HepG2 (cell line): ENCODE data around the gene ARL15. TPM values are rescaled to one million over a fixed set of nuclear protein-coding genes. Genes with fewer than 3 reads are reported as not detected.

Source experiments
- CEBPB ChIP-seq: IDR thresholded peaks from 2 replicates; pipeline ENCODE4 v1.6.1; 2011; ENCODE audit warnings: low read depth, low read length, improper control_type of control experiment, borderline replicate concordance
- CERS6 ChIP-seq: sonication (generic); formaldehyde crosslinking; IDR thresholded peaks from 2 replicates; pipeline ENCODE4 v1.5.0; 2020; ENCODE audit warnings: missing genetic modification reagents
- CREM ChIP-seq, 2 experiments: sonication (generic) in 1 of 2; formaldehyde crosslinking in 1 of 2; IDR thresholded peaks; 2 replicates each; pipeline versions ENCODE4 v1.4.0 to v1.6.1; 2016 to 2020; ENCODE audit warnings: antibody characterized with exemption in 1 of 2, mild to moderate bottlenecking in 1 of 2, missing genetic modification reagents in 1 of 2
- E2F2 ChIP-seq: sonication (generic); formaldehyde crosslinking; IDR thresholded peaks from 2 replicates; pipeline ENCODE4 v1.4.0; 2020; ENCODE audit warnings: missing genetic modification reagents, borderline replicate concordance
- HDAC2 ChIP-seq: sonication (generic); formaldehyde crosslinking; IDR thresholded peaks from 2 replicates; pipeline ENCODE4 v1.4.0; 2020; ENCODE audit warnings: missing genetic modification reagents
- HNF4G ChIP-seq, 2 experiments: sonication (generic) in 1 of 2; formaldehyde crosslinking in 1 of 2; IDR thresholded peaks; 2 replicates each; pipeline versions ENCODE4 v1.4.0 to v1.6.1; 2011 to 2020; ENCODE audit warnings: borderline replicate concordance in 2 of 2, low read depth in 2 of 2, mild to moderate bottlenecking in 2 of 2, low read length in 1 of 2, missing genetic modification reagents in 1 of 2, moderate library complexity in 1 of 2
- HOXA7 ChIP-seq: sonication (generic); formaldehyde crosslinking; IDR thresholded peaks from 2 replicates; pipeline ENCODE4 v1.8.1; 2022; ENCODE audit warnings: mild to moderate bottlenecking, missing genetic modification reagents, moderate library complexity
- NFIC ChIP-seq: IDR thresholded peaks from 2 replicates; pipeline ENCODE4 v1.6.1; 2012; ENCODE audit warnings: mild to moderate bottlenecking, low read length, inconsistent platforms
- TEAD3 ChIP-seq: optimal IDR thresholded peaks from 2 replicates; pipeline ENCODE3; 2016; ENCODE audit warnings: borderline replicate concordance
- ZKSCAN1 ChIP-seq: fragments of 150-350 bp; IDR thresholded peaks from 2 replicates; pipeline ENCODE4 v1.6.1; 2014; ENCODE audit warnings: low read length
- ZMYM4 ChIP-seq: sonication (generic); formaldehyde crosslinking; IDR thresholded peaks from 2 replicates; pipeline ENCODE4 v1.8.1; 2023; ENCODE audit warnings: mild to moderate bottlenecking, missing genetic modification reagents
- ZNF318 ChIP-seq: sonication (generic); formaldehyde crosslinking; IDR thresholded peaks from 2 replicates; pipeline ENCODE4 v1.4.0; 2020; ENCODE audit warnings: mild to moderate bottlenecking, missing genetic modification reagents
- ZNF510 ChIP-seq: sonication (generic); formaldehyde crosslinking; IDR thresholded peaks from 2 replicates; pipeline ENCODE4 v1.4.0; 2020; ENCODE audit warnings: low read depth, mild to moderate bottlenecking, missing genetic modification reagents
- ZNF652 ChIP-seq: IDR thresholded peaks from 2 replicates; pipeline ENCODE4 v1.6.1; 2016; ENCODE audit warnings: low read depth, borderline replicate concordance
- ZUFSP ChIP-seq: sonication (generic); formaldehyde crosslinking; IDR thresholded peaks from 2 replicates; pipeline ENCODE4 v1.9.0; 2021; ENCODE audit warnings: missing genetic modification reagents, mild to moderate bottlenecking, borderline replicate concordance
- polyA plus RNA-seq, 8 experiments: library from polyadenylated mRNA; depleted of rRNA in 3 of 8; stranded (reverse) in 7 of 8; unstranded in 1 of 8; fragments of >200 nt; fragmentation: Illumina TruSeq in 4 of 8; extraction: Trizol in 4 of 8; gene quantifications; 2 replicates each; pipeline versions ENCODE4 v1.2.1 to v1.2.3, GENCODE V29; 2011 to 2016; ENCODE audit warnings: low read depth in 4 of 8, missing spikeins in 1 of 8, mixed read lengths in 1 of 8; ENCODE audit not compliant: insufficient read depth in 1 of 8
- total RNA-seq, 5 experiments: library from RNA; depleted of rRNA; stranded (reverse); fragments of >200 nt; fragmentation: Illumina TruSeq; extraction: Trizol; gene quantifications; 2 replicates each; pipeline ENCODE4 v1.2.3, GENCODE V29; 2016; ENCODE audit warnings: low read depth in 1 of 5

ARL15 gene
- total and polyA plus RNA-seq, 2 of the 13 experiments (the other 11 are each of a cell fraction or from before 2014, with no cell fraction given), result 2.5 to 7.7 TPM

GRCh38 chr5:54007827-54008777 lies 302.3 kb downstream of the ARL15 start (continued):
- TF ChIP-seq ZNF318 (CRISPR knock-in tag) (no peak), ZUFSP (CRISPR knock-in tag) (no peak), CERS6 (no peak), E2F2 (no peak), CREM (IDR thresholded peaks at IDR 0.05) (peak; percentile 45; the same call in 1 of the 2 replicates), CREM (CRISPR knock-in tag; IDR thresholded peaks at IDR 0.05) (no peak), HOXA7 (CRISPR knock-in tag) (no peak), CEBPB (peak; percentile 93), ZNF652 (CRISPR knock-in tag) (peak; percentile 89), ZMYM4 (CRISPR knock-in tag) (peak; percentile 71), TEAD3 (CRISPR knock-in tag) (peak; percentile 71), ZKSCAN1 (no peak), HDAC2 (CRISPR knock-in tag) (peak; percentile 52; the same call in 1 of the 2 replicates), ZNF510 (CRISPR knock-in tag) (peak; percentile 92; the same call in 1 of the 2 replicates), NFIC (no peak), HNF4G (IDR thresholded peaks at IDR 0.05; ENCODE audit: borderline replicate concordance, low read depth, low read length) (peak; percentile 60; the same call in 1 of the 2 replicates), HNF4G (CRISPR knock-in tag; IDR thresholded peaks at IDR 0.05; ENCODE audit: borderline replicate concordance, low read depth) (no peak)
